Tibial nerve (tissue), 4 donors: Measurements from ENCODE around the gene PDIA5.

Source experiments
- EP300 ChIP-seq, 2 donors: sonication (generic); formaldehyde crosslinking; IDR thresholded peaks; one replicate each; pipeline ENCODE4 v1.6.1; 2017; ENCODE audit warnings: antibody characterized with exemption in 2 of 2, mild to moderate bottlenecking in 1 of 2
- POLR2A ChIP-seq, 2 donors: fragments of 450-650 bp; IDR thresholded peaks; one replicate each; pipeline ENCODE4 v1.6.1; 2017; ENCODE audit warnings: antibody characterized with exemption in 2 of 2, mild to moderate bottlenecking in 2 of 2, moderate library complexity in 2 of 2
- TF ChIP-seq, protein P1 (sequence below), 5 experiments: fragments of 200-600 bp in 3 of 5; fragments of 450-650 bp in 2 of 5; sonication (generic) in 3 of 5; IDR thresholded peaks; one replicate each; pipeline ENCODE4 v1.5.1; 2016 to 2019; ENCODE audit warnings: antibody characterized with exemption in 5 of 5, mild to moderate bottlenecking in 3 of 5, moderate library complexity in 2 of 5

DNA sequence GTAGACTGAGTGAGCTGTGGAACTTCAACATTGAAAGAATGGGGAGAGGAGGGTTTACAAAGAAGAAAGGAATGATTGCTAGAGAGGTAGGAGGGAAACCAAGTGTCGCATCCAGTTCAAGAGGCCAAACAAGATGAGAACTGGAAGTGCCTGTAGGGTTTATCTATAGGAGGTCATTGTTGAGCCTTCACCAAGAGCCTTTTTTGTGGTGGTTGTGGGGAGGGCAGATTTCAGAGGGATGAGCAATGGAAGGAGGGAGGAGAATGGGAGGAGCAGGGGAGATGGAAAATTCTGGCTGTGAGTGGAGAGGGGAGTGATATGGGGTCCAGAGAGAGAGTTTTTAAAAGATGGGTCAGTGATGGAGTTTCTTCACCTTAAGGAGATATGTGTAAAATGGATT, 8.5 kb downstream of the PDIA5 start:
- TF ChIP-seq, protein P1, sequence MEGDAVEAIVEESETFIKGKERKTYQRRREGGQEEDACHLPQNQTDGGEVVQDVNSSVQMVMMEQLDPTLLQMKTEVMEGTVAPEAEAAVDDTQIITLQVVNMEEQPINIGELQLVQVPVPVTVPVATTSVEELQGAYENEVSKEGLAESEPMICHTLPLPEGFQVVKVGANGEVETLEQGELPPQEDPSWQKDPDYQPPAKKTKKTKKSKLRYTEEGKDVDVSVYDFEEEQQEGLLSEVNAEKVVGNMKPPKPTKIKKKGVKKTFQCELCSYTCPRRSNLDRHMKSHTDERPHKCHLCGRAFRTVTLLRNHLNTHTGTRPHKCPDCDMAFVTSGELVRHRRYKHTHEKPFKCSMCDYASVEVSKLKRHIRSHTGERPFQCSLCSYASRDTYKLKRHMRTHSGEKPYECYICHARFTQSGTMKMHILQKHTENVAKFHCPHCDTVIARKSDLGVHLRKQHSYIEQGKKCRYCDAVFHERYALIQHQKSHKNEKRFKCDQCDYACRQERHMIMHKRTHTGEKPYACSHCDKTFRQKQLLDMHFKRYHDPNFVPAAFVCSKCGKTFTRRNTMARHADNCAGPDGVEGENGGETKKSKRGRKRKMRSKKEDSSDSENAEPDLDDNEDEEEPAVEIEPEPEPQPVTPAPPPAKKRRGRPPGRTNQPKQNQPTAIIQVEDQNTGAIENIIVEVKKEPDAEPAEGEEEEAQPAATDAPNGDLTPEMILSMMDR (IDR thresholded peaks at IDR 0.05) = no peak
- TF ChIP-seq POLR2A (IDR thresholded peaks at IDR 0.05) (no peak), EP300 (IDR thresholded peaks at IDR 0.05) (no peak)
